RWPE1 (cell line): ENCODE measurements around the gene FKBP10.
A peak's percentile ranks its signal among the peaks of the same experiment; 100 is the strongest.

Source experiments
- CTCF ChIA-PET: fragments of 350-600 bp; sonication (Branson Sonifier 250); formaldehyde crosslinking; extraction: SDS; loops from one replicate; lab custom pipeline; 2021; lab: Yijun Ruan, JAX
- POLR2A ChIA-PET: fragments of 400-600 bp; formaldehyde crosslinking; extraction: SDS; loops from one replicate; lab custom pipeline; 2020; ENCODE audit warnings: antibody characterized with exemption; ENCODE audit not compliant: low non-redundant PET; lab: Yijun Ruan, JAX
- DNase-seq: peaks from one replicate; pipeline ENCODE4 v3.0.0; 2012; ENCODE audit warnings: low spot score
- H3K27ac ChIP-seq: fragments of 450-650 bp; 2 replicates; pipeline ENCODE4 v1.5.1; 2017
- TF ChIP-seq, protein P1 (sequence below): fragments of 450-650 bp; conservative IDR thresholded peaks from 2 replicates; pipeline ENCODE4 v1.5.1; 2017; ENCODE audit warnings: low read depth, mild to moderate bottlenecking

Gene FKBP10

DNA sequence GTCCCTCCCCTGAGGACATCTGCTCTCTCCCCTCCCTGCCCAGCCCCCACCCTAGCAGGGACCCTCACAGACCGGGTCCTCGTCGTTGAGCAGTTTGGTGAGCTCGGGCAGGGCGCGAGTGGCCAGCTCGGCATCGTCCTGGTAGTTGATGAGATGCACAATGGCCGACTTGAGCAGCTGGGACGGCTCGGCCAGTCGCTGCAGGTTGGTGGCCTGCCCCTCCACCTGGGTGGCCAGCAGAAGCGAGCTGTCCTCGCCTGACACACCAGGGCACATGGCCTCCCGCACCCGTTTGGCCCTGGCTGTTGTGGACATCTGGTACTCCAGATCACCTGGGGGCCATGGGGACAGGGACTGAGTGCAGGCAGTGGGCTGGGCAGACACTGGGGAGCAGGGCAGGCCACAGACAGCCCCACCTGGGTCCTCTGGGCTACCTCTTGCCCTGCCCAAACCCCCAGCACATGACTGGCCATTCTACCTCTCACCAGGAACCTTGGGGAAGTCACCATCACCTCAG lies 43.4 kb upstream of the FKBP10 start:
- TF ChIP-seq, protein P1, sequence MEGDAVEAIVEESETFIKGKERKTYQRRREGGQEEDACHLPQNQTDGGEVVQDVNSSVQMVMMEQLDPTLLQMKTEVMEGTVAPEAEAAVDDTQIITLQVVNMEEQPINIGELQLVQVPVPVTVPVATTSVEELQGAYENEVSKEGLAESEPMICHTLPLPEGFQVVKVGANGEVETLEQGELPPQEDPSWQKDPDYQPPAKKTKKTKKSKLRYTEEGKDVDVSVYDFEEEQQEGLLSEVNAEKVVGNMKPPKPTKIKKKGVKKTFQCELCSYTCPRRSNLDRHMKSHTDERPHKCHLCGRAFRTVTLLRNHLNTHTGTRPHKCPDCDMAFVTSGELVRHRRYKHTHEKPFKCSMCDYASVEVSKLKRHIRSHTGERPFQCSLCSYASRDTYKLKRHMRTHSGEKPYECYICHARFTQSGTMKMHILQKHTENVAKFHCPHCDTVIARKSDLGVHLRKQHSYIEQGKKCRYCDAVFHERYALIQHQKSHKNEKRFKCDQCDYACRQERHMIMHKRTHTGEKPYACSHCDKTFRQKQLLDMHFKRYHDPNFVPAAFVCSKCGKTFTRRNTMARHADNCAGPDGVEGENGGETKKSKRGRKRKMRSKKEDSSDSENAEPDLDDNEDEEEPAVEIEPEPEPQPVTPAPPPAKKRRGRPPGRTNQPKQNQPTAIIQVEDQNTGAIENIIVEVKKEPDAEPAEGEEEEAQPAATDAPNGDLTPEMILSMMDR: no peak
- CTCF ChIA-PET: interaction anchor here (0.5 to 1.6 kb wide), 2 partner anchors 17 to 32 kb away, joined by 4 read pairs; partner anchors contain the start of gene JUP
- H3K27ac ChIP-seq: peak overlapping the region; percentile 20
- DNase-seq: no peak
- POLR2A ChIA-PET: interaction anchor here (0.8 kb wide), 1 partner anchor 11 kb away, joined by 3 read pairs; no protein-coding TSS in a partner anchor

DNA sequence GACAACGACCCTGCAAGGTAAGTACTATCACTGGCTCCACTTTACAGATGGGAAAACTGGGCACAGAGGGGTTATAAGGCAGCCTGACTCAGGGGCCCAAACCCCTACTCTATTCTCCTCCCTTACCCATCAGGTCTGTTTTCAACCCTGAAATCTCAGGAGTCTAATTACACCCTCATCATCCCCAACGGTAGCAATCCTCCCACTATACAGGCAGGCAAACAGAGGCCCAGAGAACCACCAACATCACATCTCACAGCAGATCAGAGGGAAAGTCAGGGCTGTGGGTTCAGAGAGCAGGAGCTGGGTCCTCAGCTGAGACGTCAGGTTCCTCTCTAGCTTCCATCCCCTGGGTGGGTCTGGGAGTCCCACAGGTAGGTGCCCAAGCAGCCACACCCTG lies 42.8 kb upstream of the FKBP10 start:
- peak overlapping the region; percentile 97 for H3K27ac ChIP-seq
- ChIA-PET CTCF (interaction anchor here (1.6 kb wide), 1 partner anchor 31 kb away, joined by 4 read pairs; no protein-coding TSS in a partner anchor), POLR2A (interaction anchor here (0.8 kb wide), 1 partner anchor 11 kb away, joined by 3 read pairs; no protein-coding TSS in a partner anchor)
- DNase-seq: no peak
- TF ChIP-seq, protein P1: no peak

DNA sequence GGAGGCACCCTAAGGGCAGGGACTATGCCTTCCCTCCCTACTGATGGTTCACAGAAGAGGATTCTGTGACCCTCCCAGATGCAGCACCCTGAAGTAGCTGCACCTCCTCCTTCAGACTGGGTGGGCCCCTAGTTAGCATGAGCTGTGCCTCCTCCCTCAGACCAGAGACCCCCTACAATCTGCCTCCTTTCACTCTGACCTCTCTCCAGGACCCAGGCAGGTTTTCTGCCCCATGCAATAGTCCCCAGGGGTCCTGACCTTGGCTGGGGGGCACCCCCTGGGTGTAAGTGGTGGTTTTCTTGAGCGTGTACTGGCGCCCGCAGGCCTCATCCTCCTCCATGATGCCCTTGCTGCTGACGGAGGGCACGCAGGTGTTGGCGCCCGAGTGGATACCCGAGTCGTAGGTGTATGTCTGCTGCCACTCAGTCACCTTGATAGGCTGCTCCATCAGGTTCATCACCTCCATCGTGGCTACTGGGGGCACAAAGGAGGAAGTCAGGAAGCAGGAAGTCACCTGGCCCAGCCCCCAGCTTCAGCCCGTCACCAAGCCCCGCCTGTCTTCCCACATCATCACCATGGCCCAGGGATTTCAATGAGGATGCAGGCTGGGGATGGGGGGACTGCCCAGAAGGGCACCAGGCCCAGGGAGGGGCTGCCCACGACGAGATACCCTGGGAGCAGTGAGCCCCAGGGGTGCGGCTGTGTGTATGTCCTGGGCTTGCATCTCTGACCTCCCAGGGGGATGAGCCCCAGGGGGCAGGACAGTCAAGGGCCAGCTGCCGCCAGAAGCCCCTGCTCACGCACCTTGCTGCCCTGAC lies 41.2 kb upstream of the FKBP10 start:
- POLR2A ChIA-PET: interaction anchor here (1.2 kb wide), 1 partner anchor 15 kb away, joined by 3 read pairs; the partner anchor contains the start of gene JUP
- H3K27ac ChIP-seq: peak overlapping the region; percentile 97
- TF ChIP-seq, protein P1: no peak
- no peak for DNase-seq
- CTCF ChIA-PET: interaction anchor here (1.2 to 1.5 kb wide), 2 partner anchors 14 to 30 kb away, joined by 5 read pairs; no protein-coding TSS in a partner anchor

DNA sequence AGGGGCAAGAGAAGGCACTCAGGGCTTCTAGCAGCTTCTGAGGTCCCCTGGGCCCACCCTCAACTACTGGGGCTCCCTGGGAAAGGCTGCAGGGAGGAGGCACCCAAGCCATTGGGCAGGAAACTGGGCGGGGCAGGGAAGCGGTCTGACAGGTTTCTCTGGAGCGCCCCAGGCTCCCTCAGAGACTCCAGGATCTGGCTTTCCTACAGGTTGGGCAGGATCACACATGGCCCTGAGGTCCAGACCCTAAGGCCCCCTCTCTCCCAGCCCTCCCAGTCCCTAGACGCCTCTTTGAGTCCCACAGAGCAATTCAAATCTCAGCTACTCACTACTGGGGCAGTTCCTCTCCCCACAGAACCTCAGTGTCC lies 40.6 kb upstream of the FKBP10 start:
- peak overlapping the region; percentile 97 for H3K27ac ChIP-seq
- CTCF ChIA-PET: interaction anchor here (1.2 to 1.5 kb wide), 2 partner anchors 14 to 29 kb away, joined by 5 read pairs; no protein-coding TSS in a partner anchor
- POLR2A ChIA-PET: interaction anchor here (1.2 kb wide), 1 partner anchor 14 kb away, joined by 3 read pairs; the partner anchor contains the start of gene JUP
- DNase-seq: peak; percentile 70
- TF ChIP-seq, protein P1: no peak

DNA sequence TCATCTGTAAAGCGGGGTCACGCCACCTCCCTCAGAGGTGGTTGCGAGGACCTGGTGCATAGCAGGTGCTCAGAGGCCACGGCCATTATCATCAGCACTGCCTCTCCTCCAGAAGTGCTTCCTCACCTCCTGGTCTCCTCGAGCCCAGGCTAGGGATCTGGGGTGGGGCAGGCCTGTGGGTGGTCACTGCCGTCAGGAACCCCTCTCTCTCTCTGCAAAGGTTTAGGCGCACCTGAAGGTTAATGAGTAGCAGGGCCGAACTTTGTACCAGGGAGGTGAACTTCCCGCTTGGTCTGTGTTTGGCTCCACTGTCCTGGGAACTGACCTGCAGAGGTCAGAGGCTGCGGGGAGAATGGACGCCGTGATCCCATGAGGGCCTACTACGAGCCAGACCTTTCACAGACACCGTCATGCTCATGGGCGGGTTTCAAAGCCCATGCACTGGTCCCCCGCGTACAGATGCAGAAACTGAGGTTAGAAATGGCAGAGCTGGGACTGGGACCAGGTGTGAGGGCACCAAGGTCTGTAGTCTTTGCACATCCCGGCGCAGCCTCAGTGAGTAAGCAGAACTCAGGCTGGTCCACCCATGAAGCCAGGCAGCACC lies 40.1 kb upstream of the FKBP10 start:
- no peak for DNase-seq
- ChIA-PET CTCF (interaction anchor here (1.2 to 1.5 kb wide), 2 partner anchors 13 to 29 kb away, joined by 5 read pairs; no protein-coding TSS in a partner anchor), POLR2A (interaction anchor here (1.2 to 1.5 kb wide), 3 partner anchors 13 to 28 kb away, joined by 3 to 7 read pairs (median 5); partner anchors contain the start of gene JUP)
- TF ChIP-seq, protein P1: no peak
- peak overlapping the region; percentile 97 for H3K27ac ChIP-seq
